OCI-LY3 (cell line): Measurements from ENCODE around the gene DMAC2.
"Not testable (repeated sequence)": the region's sequence is repeated elsewhere in the genome, so short reads cannot be mapped to it uniquely, and the experiment has no call there.

Experiments used
- EZH2phosphoT487 ChIP-seq: fragments of 200-600 bp; shearing (Covaris generic); IDR thresholded peaks from 2 replicates; pipeline ENCODE4 v1.6.1; 2018; ENCODE audit warnings: antibody characterized with exemption, mixed run types, low read depth
- TF ChIP-seq, protein P1 (sequence below): fragments of 200-600, 300-600 bp; sonication (generic); IDR thresholded peaks from 2 replicates; pipeline ENCODE4 v1.5.1; 2014; ENCODE audit warnings: antibody characterized with exemption, low read length, low read depth

DNA sequence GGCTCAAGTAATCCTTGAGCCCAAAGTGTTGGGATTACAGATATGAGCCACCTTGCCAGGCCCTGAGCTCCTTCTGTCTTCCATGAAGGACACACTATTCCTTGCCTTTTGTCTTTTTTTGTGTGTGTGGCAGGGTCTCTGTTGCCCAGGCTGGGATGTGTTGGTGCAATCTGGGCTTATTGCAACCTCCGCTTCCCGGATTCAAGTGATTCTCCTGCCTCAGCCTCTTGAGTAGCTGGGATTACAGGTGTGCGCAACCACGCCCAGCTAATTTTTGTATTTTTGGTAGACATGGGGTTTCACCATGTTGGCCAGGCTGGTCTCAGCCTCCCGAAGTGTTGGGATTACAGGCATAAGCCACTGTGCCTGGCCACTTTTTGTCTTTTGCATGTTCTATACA lies 30.9 kb downstream of the DMAC2 start:
- TF ChIP-seq, protein P1, sequence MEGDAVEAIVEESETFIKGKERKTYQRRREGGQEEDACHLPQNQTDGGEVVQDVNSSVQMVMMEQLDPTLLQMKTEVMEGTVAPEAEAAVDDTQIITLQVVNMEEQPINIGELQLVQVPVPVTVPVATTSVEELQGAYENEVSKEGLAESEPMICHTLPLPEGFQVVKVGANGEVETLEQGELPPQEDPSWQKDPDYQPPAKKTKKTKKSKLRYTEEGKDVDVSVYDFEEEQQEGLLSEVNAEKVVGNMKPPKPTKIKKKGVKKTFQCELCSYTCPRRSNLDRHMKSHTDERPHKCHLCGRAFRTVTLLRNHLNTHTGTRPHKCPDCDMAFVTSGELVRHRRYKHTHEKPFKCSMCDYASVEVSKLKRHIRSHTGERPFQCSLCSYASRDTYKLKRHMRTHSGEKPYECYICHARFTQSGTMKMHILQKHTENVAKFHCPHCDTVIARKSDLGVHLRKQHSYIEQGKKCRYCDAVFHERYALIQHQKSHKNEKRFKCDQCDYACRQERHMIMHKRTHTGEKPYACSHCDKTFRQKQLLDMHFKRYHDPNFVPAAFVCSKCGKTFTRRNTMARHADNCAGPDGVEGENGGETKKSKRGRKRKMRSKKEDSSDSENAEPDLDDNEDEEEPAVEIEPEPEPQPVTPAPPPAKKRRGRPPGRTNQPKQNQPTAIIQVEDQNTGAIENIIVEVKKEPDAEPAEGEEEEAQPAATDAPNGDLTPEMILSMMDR = not testable (repeated sequence)
- not testable (repeated sequence) for TF ChIP-seq EZH2phosphoT487
